Fibroblast of skin of left biceps (primary cell): ENCODE results near the gene C18orf63.
"Not testable (repeated sequence)": the region's sequence is repeated elsewhere in the genome, so short reads cannot be mapped to it uniquely, and the experiment has no call there.

Source experiments
- DNase-seq, 2 experiments: peaks; one replicate each; pipeline ENCODE4 v3.0.0-alpha.2; 2013; ENCODE audit warnings: low read depth in 2 of 2

Gene C18orf63

GRCh38 chr18:74315464-74316256 lies at the start of gene C18orf63:
Gene C18orf63, plus strand, starts transcription at chr18:74315839. Its CDS starts 2,027 bp downstream, at chr18:74317866.
- DNase-seq = no peak

GRCh38 chr18:74266161-74266560 lies 49.5 kb upstream of the C18orf63 start:
- DNase-seq = no peak

- DNase-seq = no peak
Measured at GRCh38 chr18:74268175-74268574, 47.5 kb upstream of the C18orf63 start.

GRCh38 chr18:74268933-74269620 lies 46.6 kb upstream of the C18orf63 start:
- no peak for DNase-seq

GRCh38 chr18:74271635-74272034 lies 44.0 kb upstream of the C18orf63 start:
- no peak for DNase-seq

- DNase-seq = no peak
Measured at GRCh38 chr18:74273394-74273793, 42.2 kb upstream of the C18orf63 start.

GRCh38 chr18:74274700-74275099 lies 40.9 kb upstream of the C18orf63 start:
- DNase-seq = no peak

- DNase-seq = no peak
Measured at GRCh38 chr18:74275736-74276135, 39.9 kb upstream of the C18orf63 start.

- no peak for DNase-seq
Measured at GRCh38 chr18:74276609-74277008, 39.0 kb upstream of the C18orf63 start.

- no peak for DNase-seq
Measured at GRCh38 chr18:74277296-74277695, 38.3 kb upstream of the C18orf63 start.

- DNase-seq = no peak
Measured at GRCh38 chr18:74278058-74278457, 37.6 kb upstream of the C18orf63 start.

- no peak for DNase-seq
Measured at GRCh38 chr18:74278983-74279382, 36.7 kb upstream of the C18orf63 start.

GRCh38 chr18:74281011-74281979 lies 34.3 kb upstream of the C18orf63 start:
- DNase-seq = no peak

GRCh38 chr18:74281980-74282754 lies 33.5 kb upstream of the C18orf63 start:
- DNase-seq = no peak

GRCh38 chr18:74282755-74283554 lies 32.7 kb upstream of the C18orf63 start:
- no peak for DNase-seq

- no peak for DNase-seq
Measured at GRCh38 chr18:74283646-74284045, 32.0 kb upstream of the C18orf63 start.

- no peak for DNase-seq
Measured at GRCh38 chr18:74284191-74284979, 31.3 kb upstream of the C18orf63 start.

GRCh38 chr18:74284980-74285355 lies 30.7 kb upstream of the C18orf63 start:
- no peak for DNase-seq

GRCh38 chr18:74285583-74285982 lies 30.1 kb upstream of the C18orf63 start:
- DNase-seq = not testable (repeated sequence)
